H1 (cell line): ENCODE data around the gene CBLL1. TPM values are rescaled to one million over a fixed set of nuclear protein-coding genes. Genes with fewer than 3 reads are reported as not detected.

Experiments
- CTCF ChIA-PET: fragments of 300-600 bp; sonication (Branson Sonifier 250); formaldehyde crosslinking; loops from one replicate; lab custom pipeline; 2021; ENCODE audit not compliant: partially characterized antibody; lab: Charles Lee
- POLR2A ChIA-PET: fragments of 300-600 bp; sonication (Branson Sonifier 250); formaldehyde crosslinking; loops from one replicate; lab custom pipeline; 2021; ENCODE audit warnings: inconsistent platforms; ENCODE audit not compliant: partially characterized antibody; lab: Charles Lee
- DNase-seq, 2 experiments: peaks; one replicate each; pipeline versions ENCODE4 v3.0.0 to v3.0.0-alpha.2; 2010 to 2022; ENCODE audit warnings: low spot score in 2 of 2, low read depth in 1 of 2, mixed read lengths in 1 of 2
- FAIRE-seq: peaks from 2 replicates; lab custom pipeline; 2011; peaks lifted over from hg19 to GRCh38; lab: Jason Lieb, UNC
- H2AFZ ChIP-seq: 2 replicates; pipeline ENCODE4 v1.8.1; 2012; ENCODE audit warnings: low read length, inconsistent platforms
- H2AK5ac ChIP-seq: 2 replicates; pipeline ENCODE4 v1.6.1; 2013; ENCODE audit warnings: low read depth, low read length
- H2BK120ac ChIP-seq: replicated peaks from 2 replicates; pipeline ENCODE3; 2013; ENCODE audit warnings: low read depth, low read length, inconsistent platforms
- H2BK12ac ChIP-seq: 2 replicates; pipeline ENCODE4 v1.6.1; 2013; ENCODE audit warnings: low read depth, low read length
- H2BK15ac ChIP-seq: 2 replicates; pipeline ENCODE4 v1.6.1; 2013; ENCODE audit warnings: low read length
- H2BK20ac ChIP-seq: 2 replicates; pipeline ENCODE4 v1.6.1; 2013; ENCODE audit warnings: low read length
- H2BK5ac ChIP-seq: 2 replicates; pipeline ENCODE4 v1.6.1; 2013; ENCODE audit warnings: low read depth, low read length
- H3K14ac ChIP-seq: 2 replicates; pipeline ENCODE4 v1.6.1; 2013; ENCODE audit warnings: inconsistent platforms; ENCODE audit not compliant: insufficient read length
- H3K18ac ChIP-seq: 2 replicates; pipeline ENCODE4 v1.6.1; 2013; ENCODE audit warnings: low read length; ENCODE audit errors: extremely low read depth
- H3K23ac ChIP-seq: 2 replicates; pipeline ENCODE4 v1.6.1; 2013; ENCODE audit warnings: inconsistent platforms; ENCODE audit not compliant: insufficient read length
- H3K23me2 ChIP-seq: 2 replicates; pipeline ENCODE4 v1.6.1; 2013; ENCODE audit warnings: low read depth, low read length
- H3K27ac ChIP-seq: 2 replicates; pipeline ENCODE4 v1.6.1; 2011; ENCODE audit warnings: low read depth, low read length, inconsistent platforms
- H3K27me3 ChIP-seq, 4 experiments: replicated peaks in 1 of 4; 1 replicate in 1 of 4; 2 replicates in 3 of 4; pipeline versions ENCODE4 v1.6.1 to v1.8.1; 2011 to 2013; ENCODE audit warnings: low read length in 3 of 4, mild to moderate bottlenecking in 3 of 4, inconsistent platforms in 2 of 4, mixed read lengths in 2 of 4, moderate library complexity in 1 of 4; ENCODE audit not compliant: control insufficient read depth in 3 of 4, insufficient read depth in 3 of 4; ENCODE audit errors: extremely low read depth in 1 of 4
- H3K36me3 ChIP-seq, 4 experiments: 2 replicates each; pipeline versions ENCODE4 v1.6.1 to v1.8.1; 2011 to 2013; ENCODE audit warnings: mild to moderate bottlenecking in 4 of 4, low read length in 3 of 4, moderate library complexity in 2 of 4, control low read depth in 1 of 4, inconsistent platforms in 1 of 4; ENCODE audit not compliant: insufficient read depth in 4 of 4, control insufficient read depth in 2 of 4
- H3K4ac ChIP-seq: replicated peaks from 2 replicates; pipeline ENCODE3; 2013; ENCODE audit warnings: low read length, low read depth, mixed read lengths, inconsistent platforms; ENCODE audit not compliant: insufficient read length
- H3K4me1 ChIP-seq, 4 experiments: replicated peaks in 1 of 4; 1 replicate in 1 of 4; 2 replicates in 3 of 4; pipeline versions ENCODE4 v1.6.1 to v1.8.1; 2011 to 2013; ENCODE audit warnings: low read length in 3 of 4, inconsistent platforms in 2 of 4, mixed read lengths in 1 of 4; ENCODE audit not compliant: insufficient read depth in 4 of 4, control insufficient read depth in 3 of 4
- H3K4me2 ChIP-seq, 2 experiments: 2 replicates each; pipeline versions ENCODE4 v1.6.1 to v1.8.1; 2011 to 2013; ENCODE audit warnings: low read depth in 2 of 2, low read length in 2 of 2, control low read depth in 1 of 2, inconsistent platforms in 1 of 2, mild to moderate bottlenecking in 1 of 2; ENCODE audit not compliant: insufficient read depth in 1 of 2
- H3K4me3 ChIP-seq, 4 experiments: fragments of 200-600, 300-600 bp in 1 of 4; sonication (generic), shearing (Covaris generic), sonication (Bioruptor Twin) in 1 of 4; 2 replicates each; pipeline versions ENCODE4 v1.5.1 to v1.8.1; 2011 to 2016; ENCODE audit warnings: low read length in 4 of 4, low read depth in 3 of 4, control low read depth in 2 of 4, inconsistent platforms in 2 of 4, mild to moderate bottlenecking in 2 of 4, mixed read lengths in 1 of 4, moderate library complexity in 1 of 4; ENCODE audit not compliant: insufficient read depth in 2 of 4; ENCODE audit errors: extremely low read depth in 1 of 4
- H3K56ac ChIP-seq: replicated peaks from 2 replicates; pipeline ENCODE3; 2013; ENCODE audit warnings: low read depth, mild to moderate bottlenecking, mixed read lengths, low read length, inconsistent platforms; ENCODE audit not compliant: insufficient read length
- H3K79me1 ChIP-seq: 2 replicates; pipeline ENCODE4 v1.6.1; 2013; ENCODE audit warnings: low read depth, low read length, control low read depth
- H3K79me2 ChIP-seq, 2 experiments: 2 replicates each; pipeline versions ENCODE4 v1.6.1 to v1.8.1; 2012 to 2013; ENCODE audit warnings: low read length in 2 of 2, mild to moderate bottlenecking in 2 of 2, inconsistent platforms in 1 of 2; ENCODE audit not compliant: insufficient read depth in 2 of 2, control insufficient read depth in 1 of 2
- H3K9ac ChIP-seq, 4 experiments: replicated peaks in 1 of 4; 1 replicate in 1 of 4; 2 replicates in 3 of 4; pipeline versions ENCODE4 v1.6.1 to v1.8.1; 2011 to 2013; ENCODE audit warnings: low read depth in 3 of 4, low read length in 3 of 4, control low read depth in 2 of 4, mild to moderate bottlenecking in 2 of 4, moderate library complexity in 2 of 4, inconsistent platforms in 1 of 4; ENCODE audit errors: extremely low read depth in 1 of 4
- H3K9me3 ChIP-seq, 2 experiments: 2 replicates each; pipeline versions ENCODE4 v1.6.1 to v1.8.1; 2012 to 2013; ENCODE audit warnings: mild to moderate bottlenecking in 2 of 2, moderate library complexity in 2 of 2, control low read depth in 1 of 2, inconsistent platforms in 1 of 2, low read depth in 1 of 2, low read length in 1 of 2, mixed read lengths in 1 of 2; ENCODE audit not compliant: insufficient read depth in 2 of 2
- H4K20me1 ChIP-seq, 2 experiments: replicated peaks in 1 of 2; 2 replicates each; pipeline versions ENCODE3 to v1.8.1; 2011 to 2013; ENCODE audit warnings: inconsistent platforms in 2 of 2, low read length in 2 of 2, mild to moderate bottlenecking in 1 of 2; ENCODE audit not compliant: insufficient read depth in 2 of 2, control insufficient read depth in 1 of 2
- H4K5ac ChIP-seq: 2 replicates; pipeline ENCODE4 v1.6.1; 2013; ENCODE audit warnings: low read length, low read depth, mixed read lengths, inconsistent platforms; ENCODE audit not compliant: insufficient read length
- H4K8ac ChIP-seq: 2 replicates; pipeline ENCODE4 v1.8.0; 2013; ENCODE audit warnings: mild to moderate bottlenecking, moderate library complexity, low read length, inconsistent platforms; ENCODE audit not compliant: insufficient read depth; ENCODE audit errors: extremely low read depth
- H4K91ac ChIP-seq: replicated peaks from 2 replicates; pipeline ENCODE3; 2013; ENCODE audit warnings: low read length, mixed read lengths, inconsistent platforms; ENCODE audit not compliant: insufficient read length
- CHD2 ChIP-seq: IDR thresholded peaks from 2 replicates; pipeline ENCODE4 v1.6.1; 2012; ENCODE audit warnings: low read length, improper control_type of control experiment
- CTBP2 ChIP-seq: IDR thresholded peaks from 2 replicates; pipeline ENCODE4 v1.7.0; 2011; ENCODE audit warnings: borderline replicate concordance, mild to moderate bottlenecking, moderate library complexity, mixed read lengths, low read length; ENCODE audit not compliant: insufficient read depth, insufficient read length
- GTF2F1 ChIP-seq: IDR thresholded peaks from 2 replicates; pipeline ENCODE4 v1.6.1; 2012; ENCODE audit warnings: low read depth, low read length, improper control_type of control experiment, borderline replicate concordance
- RNF2 ChIP-seq: fragments of 200-900, 300-1000 bp; sonication (generic); IDR thresholded peaks from 2 replicates; pipeline ENCODE4 v1.7.1; 2016; ENCODE audit warnings: borderline replicate concordance, low read depth, mild to moderate bottlenecking, antibody characterized with exemption, low read length; ENCODE audit not compliant: poor library complexity, severe bottlenecking; ENCODE audit errors: missing control alignments
- SIRT6 ChIP-seq: IDR thresholded peaks from one replicate; pipeline ENCODE4 v1.7.1; 2012; ENCODE audit warnings: low read length, inconsistent platforms
- WGBS, 2 experiments: shearing (Covaris generic) in 1 of 2; methylation state at CpG; one replicate each; pipeline versions ENCODE4 v1.1.6 to v1.1.7; 2013 to 2015; ENCODE audit warnings: low lambda C conversion rate in 2 of 2, mixed read lengths in 2 of 2, inconsistent platforms in 1 of 2, low coverage in 1 of 2, missing lambda C conversion rate in 1 of 2; ENCODE audit not compliant: insufficient replicate concordance in 2 of 2, insufficient coverage in 1 of 2, insufficient read length in 1 of 2; ENCODE audit errors: extremely low coverage in 1 of 2, missing lambda C conversion rate in 1 of 2; 5-methylcytosine and 5-hydroxymethylcytosine counted together
- polyA plus RNA-seq, 7 experiments: library from polyadenylated mRNA; depleted of rRNA in 3 of 7; stranded (reverse) in 5 of 7; unstranded in 2 of 7; fragments of >200 nt in 5 of 7; fragments of 200-250 nt in 2 of 7; gene quantifications; 1 replicate in 5 of 7; 2 replicates in 1 of 7; 4 replicates in 1 of 7; pipeline versions ENCODE4 v1.2.1 to v1.2.3, GENCODE V29; 2011 to 2013; ENCODE audit warnings: missing spikeins in 2 of 7, mixed read lengths in 2 of 7
- total RNA-seq: library from RNA; stranded (reverse); fragmentation: NEBNext Ultra II Directional; extraction: Animal tissue kit (Norgen Biotek cat#: 25700); gene quantifications from 2 replicates; pipeline ENCODE4 v1.2.1, GENCODE V29; 2021

Gene CBLL1
- total and polyA plus RNA-seq, 2 of the 8 experiments (the other 6 are each of a cell fraction or from before 2014, with no cell fraction given) = 27.0 to 34.0 TPM

DNA sequence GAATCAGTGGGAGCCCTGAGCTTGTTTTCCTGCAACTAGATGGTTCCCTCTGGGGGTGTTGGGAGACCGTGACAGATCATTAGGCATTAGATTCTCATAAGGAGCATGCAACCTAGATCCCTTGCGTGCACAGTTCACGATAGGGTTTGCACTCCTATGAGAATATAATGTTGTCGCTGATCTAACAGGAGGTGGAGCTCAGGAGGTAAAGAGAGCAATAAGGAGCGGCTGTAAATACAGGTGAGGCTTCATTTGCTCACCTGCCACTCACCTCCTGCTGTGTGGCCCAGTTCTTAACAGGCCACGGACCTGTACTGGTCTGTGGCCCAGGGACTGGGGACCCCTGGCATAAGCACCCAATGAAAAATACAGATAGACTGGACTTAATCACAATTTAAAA, 48.4 kb downstream of the CBLL1 start:
- CTCF ChIA-PET = no interaction called here
- WGBS, 2 experiments = 71% methylated on average over 6 of the region's 6 CpGs; no CpG with 5 or more reads in 1 of the 2 experiments

More for the DNA sequence above, 48.4 kb downstream of the CBLL1 start:
- Histone ChIP-seq H3K9me3 (no peaks in the 10 kb centered on the region), H3K9ac (no peak overlapping the region), H3K79me1 (no peaks in the 10 kb centered on the region), H2AK5ac (no peak overlapping the region), H2BK120ac (no peak overlapping the region), H2BK12ac (no peak overlapping the region), H3K23me2 (peaks cover 2% of the 10 kb centered on the region; the same call in 1 of the 2 replicates), H2BK15ac (no peak overlapping the region), H3K18ac (no peak overlapping the region)
- POLR2A ChIA-PET = no interaction called here
- no peak for DNase-seq
- TF ChIP-seq GTF2F1 = no peak
- TF ChIP-seq CTBP2 = no peak
- TF ChIP-seq CHD2 = no peak
- no peak for TF ChIP-seq SIRT6
- no peak for TF ChIP-seq RNF2
- TF ChIP-seq, all 59 proteins: peak for 0
- no peak overlapping the region for H3K4me3 ChIP-seq
- H2BK5ac ChIP-seq = no peak overlapping the region
- no peaks in the 10 kb centered on the region for H3K36me3 ChIP-seq
- H3K27me3 ChIP-seq = no peaks in the 10 kb centered on the region
- H3K27ac ChIP-seq = no peak overlapping the region
- H4K5ac ChIP-seq = no peak overlapping the region
- H3K4me1 ChIP-seq = no peaks in the 10 kb centered on the region; a peak in 1 of 7 replicates
- H3K23ac ChIP-seq = no peak overlapping the region
- H3K4me2 ChIP-seq = no peak overlapping the region
- H3K56ac ChIP-seq = no peak overlapping the region
- no peaks in the 10 kb centered on the region for H3K79me2 ChIP-seq
- H4K20me1 ChIP-seq = no peaks in the 10 kb centered on the region
- no peak for FAIRE-seq
- H4K91ac ChIP-seq = no peak overlapping the region
- H3K4ac ChIP-seq = no peak overlapping the region
- H3K14ac ChIP-seq = no peak overlapping the region
- H4K8ac ChIP-seq = no peak overlapping the region
- H2BK20ac ChIP-seq = no peak overlapping the region
- no peak overlapping the region for H2AFZ ChIP-seq
